G401 (cell line): ENCODE data around the gene SDHA. TPM values are rescaled to one million over a fixed set of nuclear protein-coding genes. Genes with fewer than 3 reads are reported as not detected.
"Not testable (repeated sequence)": the region's sequence is repeated elsewhere in the genome, so short reads cannot be mapped to it uniquely, and the experiment has no call there.

ENCODE experiments used
- DNase-seq: peaks from one replicate; pipeline ENCODE4 v3.0.0-alpha.2; 2015; ENCODE audit warnings: low spot score
- in situ Hi-C: cut with HindIII; loops from 2 replicates; pipeline ENCODE4 v1.10.0; 2016; ENCODE audit warnings: low sequenced_read_pairs, mixed read lengths
- total RNA-seq: library from RNA; depleted of rRNA; stranded (reverse); fragments of >200 nt; shearing (Covaris generic); gene quantifications from 2 replicates; pipeline ENCODE4 v1.2.3, GENCODE V29; 2014; rRNA removed

Gene SDHA
- 210 and 223 TPM in 2 replicates for total RNA-seq

DNA sequence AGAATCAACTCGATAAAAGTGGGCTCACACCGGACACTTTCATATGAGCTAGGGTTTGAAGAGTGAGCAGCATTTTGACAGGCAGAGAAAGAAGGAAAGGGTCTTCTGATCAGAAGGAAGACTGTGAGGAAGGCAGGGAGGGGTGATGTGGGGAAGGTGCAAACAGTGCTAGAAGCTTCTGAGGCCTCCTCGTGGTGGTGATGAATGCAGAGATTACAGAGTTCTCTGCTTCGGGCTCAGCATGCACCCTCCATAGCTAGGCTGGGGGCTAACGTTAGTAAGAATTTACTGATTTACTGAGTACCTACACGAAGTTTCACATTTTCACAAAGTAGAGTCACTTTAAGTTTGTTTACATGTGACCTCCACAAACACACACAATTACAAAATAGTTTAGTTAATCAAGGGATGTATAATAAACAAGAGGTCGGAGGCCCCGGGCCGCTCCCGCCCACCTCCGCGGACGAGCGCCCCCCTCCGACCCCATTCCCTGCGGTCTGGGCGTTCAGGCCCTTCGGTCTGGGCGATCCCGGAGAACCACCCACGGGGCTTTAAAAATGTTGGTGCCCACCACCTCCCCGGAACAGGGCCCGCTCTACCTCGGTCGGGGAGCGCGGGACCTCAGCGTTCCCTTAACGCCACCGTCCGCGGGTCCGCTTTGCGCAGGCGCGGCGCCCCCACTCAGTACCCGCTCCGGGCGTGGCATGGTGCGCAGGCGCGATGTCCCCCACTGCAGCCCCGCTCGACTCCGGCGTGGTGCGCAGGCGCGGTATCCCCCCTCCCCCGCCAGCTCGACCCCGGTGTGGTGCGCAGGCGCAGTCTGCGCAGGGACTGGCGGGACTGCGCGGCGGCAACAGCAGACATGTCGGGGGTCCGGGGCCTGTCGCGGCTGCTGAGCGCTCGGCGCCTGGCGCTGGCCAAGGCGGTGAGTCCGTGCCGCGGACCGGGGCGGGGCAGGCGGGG, at the start of gene SDHA, which contains the start of gene CCDC127:
SDHA (plus strand) TSS at position 827 of the 963 bp plus-strand sequence; CDS start at position 863, 36 bp downstream.
CCDC127 (minus strand) TSS at position 660 of the 963 bp plus-strand sequence. CDS start 1,304 bp downstream, outside the sequence.
- peak; percentile 88 for DNase-seq
- in situ Hi-C loops = not testable (repeated sequence)

DNA sequence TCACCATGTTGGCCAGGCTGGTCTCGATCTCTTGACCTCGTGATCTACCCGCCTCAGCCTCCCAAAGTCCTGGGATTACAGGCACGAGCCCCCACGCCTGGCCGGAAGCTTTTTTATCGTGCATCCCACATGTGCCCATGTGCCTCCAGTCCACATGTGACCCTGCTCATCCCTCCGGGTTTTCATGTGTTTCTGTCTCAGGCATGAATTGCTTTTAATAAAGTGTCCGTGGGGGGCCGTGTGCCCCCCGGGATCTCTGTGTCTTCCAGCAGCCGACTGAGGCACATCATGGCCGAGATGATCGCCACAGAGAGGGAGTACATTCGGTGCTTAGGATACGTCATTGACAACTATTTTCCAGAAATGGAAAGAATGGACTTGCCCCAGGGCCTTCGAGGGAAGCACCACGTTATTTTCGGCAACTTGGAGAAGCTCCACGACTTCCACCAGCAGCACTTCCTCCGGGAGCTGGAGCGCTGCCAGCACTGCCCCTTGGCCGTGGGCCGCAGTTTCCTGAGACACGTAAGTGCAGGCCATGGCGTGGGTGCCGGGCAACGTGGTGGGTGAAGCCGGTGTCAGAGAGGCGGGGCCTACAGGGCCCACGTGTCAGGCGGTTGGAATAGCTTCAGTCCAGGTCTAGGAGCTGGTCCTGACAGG, 48.9 kb upstream of the SDHA start:
- in situ Hi-C loops = no loop called here
- no peak for DNase-seq

DNA sequence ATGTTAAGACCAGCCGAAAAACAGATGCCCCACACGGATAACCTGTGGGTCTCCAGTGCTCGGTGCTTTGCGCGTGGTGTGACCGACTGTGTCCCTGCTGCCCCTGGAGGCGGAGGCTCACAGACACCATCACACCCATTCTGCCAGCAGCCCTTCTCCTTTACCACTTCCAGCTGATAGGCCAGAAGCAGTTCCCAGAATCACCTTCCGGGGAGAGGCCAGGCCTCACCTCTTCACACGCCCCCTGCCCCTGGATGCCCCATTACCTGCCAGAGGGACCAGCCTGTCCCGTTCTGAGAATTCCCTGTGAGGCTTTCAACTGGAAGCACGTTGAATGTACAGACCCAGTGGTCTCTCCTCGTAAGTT, 48.4 kb upstream of the SDHA start:
- no peak for DNase-seq
- in situ Hi-C loops = no loop called here

DNA sequence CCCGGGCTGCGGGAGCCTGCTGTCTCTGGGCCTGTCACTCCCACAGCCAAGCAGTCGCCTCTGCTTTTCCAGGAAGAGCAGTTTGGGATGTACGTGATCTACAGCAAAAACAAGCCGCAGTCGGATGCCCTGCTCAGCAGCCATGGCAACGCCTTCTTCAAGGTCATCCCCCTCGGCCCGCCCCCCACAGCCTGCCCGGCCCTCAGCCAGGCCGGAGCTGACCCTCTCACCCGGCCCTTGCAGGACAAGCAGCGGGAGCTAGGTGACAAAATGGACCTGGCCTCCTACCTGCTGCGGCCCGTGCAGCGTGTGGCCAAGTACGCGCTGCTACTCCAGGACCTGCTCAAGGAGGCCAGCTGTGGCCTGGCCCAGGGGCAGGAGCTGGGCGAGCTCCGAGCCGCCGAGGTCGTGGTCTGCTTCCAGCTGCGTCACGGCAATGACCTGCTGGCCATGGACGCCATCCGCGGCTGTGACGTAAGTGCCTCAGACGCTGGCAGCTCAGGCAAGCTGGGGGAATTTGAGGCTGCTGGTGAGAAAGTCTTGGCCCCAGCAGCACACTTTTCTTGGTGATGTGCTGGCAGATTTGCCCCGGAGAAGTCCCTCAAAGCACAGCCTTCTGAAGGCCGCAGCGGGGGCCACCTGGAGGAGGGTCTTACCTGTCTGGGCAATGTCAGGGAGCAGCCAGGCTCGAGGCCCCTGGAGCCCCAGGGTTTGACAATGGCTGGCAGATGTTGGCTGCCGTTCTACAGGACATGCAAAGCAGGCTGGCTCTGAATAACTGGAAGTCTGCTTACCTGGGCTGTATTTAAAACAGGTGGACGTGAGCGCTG, 46.9 kb upstream of the SDHA start:
- in situ Hi-C loops = no loop called here
- no peak for DNase-seq

DNA sequence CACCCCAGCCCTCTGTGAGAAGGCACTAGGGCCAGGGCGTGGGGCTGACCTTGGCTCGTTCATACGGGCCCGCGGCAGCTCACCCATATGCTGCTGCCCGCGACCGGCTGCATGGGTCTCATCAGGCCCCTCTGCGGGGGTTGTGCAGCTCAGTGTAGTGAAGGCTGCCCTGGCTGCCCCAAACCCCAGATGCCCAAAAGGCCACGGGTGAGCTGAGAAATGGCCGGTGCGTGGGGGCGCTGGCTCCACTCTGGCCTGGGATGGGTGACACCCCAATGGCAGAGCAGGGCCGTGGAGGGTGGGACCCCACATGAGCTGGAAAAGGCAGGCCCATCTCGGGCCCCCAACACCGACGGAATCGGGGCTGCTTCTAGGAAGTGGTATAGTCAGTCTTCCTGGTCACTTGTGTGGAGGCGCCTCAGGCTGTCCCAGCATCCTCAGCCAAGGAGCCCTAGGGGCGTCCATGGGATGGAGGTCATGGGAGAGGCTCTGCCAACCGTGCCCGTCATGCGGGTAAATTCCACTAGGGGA, 46.3 kb upstream of the SDHA start:
- no peak for DNase-seq

DNA sequence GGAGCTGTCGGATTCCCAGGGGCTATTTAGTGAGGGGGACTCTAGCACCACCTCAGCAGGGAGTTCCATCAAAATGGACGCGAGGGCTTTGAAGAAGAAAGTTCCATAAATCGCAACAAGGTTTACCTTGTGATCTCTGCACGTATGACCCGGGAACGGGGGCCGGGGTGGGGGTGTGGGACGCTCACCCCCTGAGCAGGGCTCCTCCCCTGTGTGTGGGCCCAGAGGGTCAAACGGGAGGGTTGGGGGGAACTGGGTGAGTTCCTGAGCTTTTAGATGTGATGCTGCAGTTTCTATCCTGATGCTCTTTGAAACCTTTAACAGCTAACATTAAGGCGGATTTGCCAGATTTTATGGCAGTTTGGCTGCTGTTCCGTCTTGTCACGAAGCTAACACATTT, 45.7 kb upstream of the SDHA start:
- no peak for DNase-seq
- in situ Hi-C loops = no loop called here

More for the DNA sequence above, 46.3 kb upstream of the SDHA start:
- in situ Hi-C loops = no loop called here

DNA sequence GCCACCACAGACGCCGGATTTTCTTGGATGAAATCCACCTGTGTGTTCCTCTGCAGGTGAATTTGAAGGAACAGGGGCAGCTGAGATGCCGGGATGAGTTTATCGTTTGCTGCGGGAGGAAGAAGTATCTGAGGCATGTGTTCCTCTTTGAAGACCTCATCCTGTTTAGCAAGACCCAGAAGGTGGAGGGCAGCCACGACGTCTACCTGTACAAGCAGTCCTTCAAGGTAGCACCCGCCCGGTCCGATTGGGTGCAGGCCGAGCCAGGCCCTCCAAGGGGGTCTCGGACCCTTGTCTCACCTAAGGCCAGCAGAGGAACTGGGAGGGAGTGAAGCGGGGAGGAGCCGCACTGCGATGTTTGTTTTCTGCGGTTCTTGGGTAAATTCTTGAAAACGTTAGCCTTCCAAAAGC, 45.3 kb upstream of the SDHA start:
- DNase-seq = no peak
- in situ Hi-C loops = no loop called here

DNA sequence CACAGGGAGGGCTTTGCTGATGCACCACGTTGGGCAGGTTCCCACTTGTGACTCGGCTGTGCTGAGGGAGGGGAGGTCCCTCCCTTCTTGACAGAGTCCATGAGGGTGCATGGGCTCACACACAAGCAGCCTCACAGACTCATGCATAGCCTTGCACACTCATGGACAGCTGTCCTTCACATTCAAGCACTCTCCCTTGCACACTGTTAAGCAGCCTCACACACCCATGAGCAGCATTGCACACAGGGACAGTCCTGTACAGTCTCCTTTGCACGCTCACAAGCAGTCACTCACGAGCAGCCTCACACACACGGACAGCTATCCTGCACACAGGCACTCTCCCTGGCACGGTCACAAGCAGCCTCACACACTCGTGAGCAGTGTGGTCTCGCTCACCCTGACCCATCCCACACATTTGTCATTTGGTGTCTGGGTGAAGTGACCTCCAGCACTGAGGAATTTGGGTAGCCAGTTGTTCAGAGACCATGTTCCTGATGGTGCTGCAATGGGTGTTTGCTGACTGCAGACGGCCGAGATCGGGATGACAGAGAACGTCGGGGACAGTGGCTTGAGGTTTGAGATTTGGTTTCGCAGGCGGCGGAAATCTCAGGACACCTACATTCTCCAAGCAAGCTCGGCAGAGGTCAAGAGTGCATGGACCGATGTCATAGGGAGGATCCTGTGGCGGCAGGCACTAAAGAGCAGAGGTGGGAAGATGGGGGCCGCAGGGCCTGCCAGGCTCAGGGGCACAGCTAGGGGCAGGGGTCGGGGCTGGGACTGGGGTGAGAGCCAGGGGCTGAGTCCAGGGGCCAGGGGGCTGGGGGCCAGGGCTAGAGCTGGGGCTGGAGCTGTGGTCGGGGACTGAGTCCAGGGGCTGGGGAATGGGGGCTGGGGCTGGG, 44.5 kb upstream of the SDHA start:
- DNase-seq = no peak
- in situ Hi-C loops = no loop called here

DNA sequence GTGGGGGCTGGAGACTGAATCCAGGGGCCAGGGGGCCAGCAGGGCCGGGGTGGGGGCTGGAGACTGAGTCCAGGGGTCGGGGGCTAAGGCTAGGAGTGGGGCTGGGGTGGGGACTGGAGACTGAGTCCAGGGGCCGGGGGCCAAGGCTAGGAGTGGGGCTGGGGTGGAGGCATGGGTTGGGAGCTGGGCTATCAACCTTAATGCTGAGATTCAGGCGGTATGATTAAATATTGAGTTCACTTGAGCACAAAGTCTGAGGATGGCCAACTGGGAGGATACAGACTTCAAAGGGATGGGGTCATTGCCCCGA, 43.9 kb upstream of the SDHA start:
- in situ Hi-C loops = no loop called here
- DNase-seq = no peak

DNA sequence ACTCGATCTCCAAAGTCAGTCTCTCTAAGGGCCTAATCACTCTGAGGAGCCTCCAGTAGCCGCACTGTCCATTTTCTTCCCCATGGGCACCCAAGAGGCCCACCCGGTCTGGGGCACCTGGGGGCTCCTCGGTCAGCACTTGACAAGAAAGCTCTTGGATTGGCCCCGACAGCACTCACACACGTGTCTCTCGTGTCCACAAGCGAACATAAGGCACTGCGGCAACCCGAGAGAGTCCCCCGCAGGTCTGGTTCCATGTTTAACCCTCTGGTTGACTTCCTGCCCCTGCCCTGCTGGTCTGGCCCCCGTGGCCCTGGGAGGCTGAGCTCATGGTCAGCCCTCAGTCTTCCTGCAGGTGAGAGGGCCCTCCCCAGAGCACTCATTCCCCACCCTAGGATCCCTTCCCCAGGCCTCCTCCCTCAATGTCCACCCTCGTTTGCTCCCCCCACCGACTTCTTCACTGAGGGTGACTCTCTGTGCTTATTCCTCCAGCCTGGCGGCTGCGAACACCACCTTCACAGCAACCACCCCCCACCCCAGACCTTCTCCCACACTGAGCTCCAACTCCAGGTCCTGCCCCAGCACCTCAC, 43.1 kb upstream of the SDHA start:
- no peak for DNase-seq
- in situ Hi-C loops = no loop called here

DNA sequence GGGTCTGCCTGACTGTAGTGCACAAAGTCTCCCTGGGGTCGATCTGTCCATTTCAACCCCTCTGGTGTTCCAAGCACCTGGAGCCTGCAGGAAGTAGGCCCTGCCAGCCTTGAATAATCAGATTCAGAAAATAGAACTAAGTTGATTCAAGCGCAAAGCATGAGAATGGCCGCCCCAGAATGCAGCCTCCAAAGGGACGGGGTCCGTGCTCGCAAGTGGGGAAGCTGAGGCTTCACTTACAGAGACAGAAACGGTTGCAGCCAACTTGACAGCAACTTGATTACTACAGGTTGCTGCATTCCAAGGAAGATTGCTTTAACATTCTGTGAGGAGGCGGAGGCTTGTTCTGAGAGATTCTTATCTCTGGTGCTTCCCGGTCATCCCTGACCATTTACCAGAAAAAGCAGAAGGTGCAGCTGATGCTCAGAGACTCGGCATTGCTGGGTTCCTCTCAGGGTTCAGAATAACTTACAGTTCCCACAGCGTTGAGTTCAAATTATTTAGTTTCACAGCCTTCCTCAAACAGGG, 41.8 kb upstream of the SDHA start:
- no peak for DNase-seq
- in situ Hi-C loops = no loop called here

DNA sequence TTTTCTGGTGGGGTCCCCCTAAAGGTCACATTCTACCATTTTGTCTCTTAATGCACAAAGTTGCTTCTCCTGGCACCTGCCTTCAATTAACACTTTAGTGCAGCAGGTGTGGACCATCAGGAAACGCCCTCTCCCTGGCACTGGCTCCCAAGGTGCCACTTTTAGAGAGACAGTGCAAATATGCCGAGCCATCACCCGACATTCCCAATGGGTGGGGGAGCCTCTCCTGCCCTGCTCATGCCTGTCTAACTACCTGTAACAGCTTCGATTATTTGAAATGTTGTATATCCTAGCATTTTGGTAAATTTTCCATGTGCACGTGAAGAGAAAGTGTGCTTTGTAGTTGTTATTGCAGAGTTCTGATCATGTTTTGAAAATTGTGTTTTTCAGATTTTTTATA, 40.0 kb upstream of the SDHA start:
- in situ Hi-C loops = no loop called here

DNA sequence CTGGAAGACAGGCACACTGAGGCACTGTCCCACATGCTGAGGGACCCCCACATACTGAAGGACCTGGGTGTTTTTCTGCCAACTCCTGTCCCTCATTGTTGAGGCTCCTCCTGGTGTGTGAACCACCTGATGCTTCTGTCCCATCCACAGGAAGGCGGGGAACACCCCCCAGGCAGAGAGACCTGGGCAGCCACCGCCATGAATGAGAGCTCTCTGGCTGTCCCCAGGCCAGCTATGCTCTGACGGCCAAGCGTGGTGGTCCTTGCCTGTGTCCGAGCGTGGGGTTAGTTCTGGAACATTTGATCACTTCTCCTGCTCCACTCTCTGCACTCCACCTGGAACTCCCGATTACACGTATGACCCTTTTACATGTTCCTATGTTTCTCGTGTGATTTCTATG, 38.7 kb upstream of the SDHA start:
- in situ Hi-C loops = no loop called here
- no peak for DNase-seq

More for the DNA sequence above, 40.0 kb upstream of the SDHA start:
- no peak for DNase-seq

DNA sequence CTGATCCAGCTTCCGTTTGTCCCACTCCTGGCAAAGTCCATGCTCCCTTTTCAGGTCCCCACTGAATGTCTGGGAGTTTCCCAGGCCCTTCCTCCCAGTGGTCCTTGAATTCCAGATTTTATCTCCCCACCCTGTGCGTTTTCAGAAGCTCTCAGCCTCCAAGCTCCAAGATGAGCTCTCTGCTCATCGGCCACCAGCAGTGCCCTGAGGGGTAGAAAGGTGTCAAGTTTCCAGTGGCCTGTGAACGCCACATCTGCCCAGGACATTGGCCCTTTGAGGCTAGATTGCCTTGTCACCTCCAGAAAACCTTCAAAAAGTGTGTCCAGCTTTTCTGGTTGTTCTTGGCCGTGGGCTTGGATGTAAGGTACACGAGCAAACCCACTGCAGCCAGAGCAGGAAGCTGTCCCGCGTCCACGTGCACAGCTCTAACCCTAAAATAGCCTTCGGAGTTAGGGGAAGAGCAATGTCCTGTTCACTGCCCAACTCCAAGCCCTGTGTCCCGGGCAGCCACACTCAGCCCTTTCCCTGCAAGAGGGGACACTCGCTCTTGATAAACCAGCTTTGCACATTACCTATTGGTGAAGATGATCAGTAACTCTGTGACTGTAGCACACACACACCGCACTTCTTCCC, 37.7 kb upstream of the SDHA start:
- no peak for DNase-seq
- in situ Hi-C loops = no loop called here

DNA sequence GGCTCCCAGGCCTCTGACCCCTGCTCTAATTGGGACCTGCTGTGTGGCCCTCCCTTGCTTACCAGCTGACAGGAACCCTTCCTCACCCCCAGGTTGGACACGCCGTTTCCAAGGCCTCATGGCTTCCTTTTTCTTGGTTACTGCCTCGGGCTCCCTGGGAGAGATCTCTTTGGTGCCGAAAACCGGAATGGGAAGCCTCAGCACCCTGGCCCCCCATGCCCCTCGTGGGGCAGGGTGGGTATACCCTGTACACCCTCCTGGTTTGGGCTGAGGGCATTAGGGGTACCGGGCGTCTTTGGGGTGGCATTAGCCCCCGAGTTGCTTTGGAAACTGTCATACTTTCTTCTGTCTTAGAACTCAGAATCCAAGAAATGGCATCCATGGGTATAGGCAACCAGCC, 37.0 kb upstream of the SDHA start:
- no peak for DNase-seq
- in situ Hi-C loops = no loop called here

DNA sequence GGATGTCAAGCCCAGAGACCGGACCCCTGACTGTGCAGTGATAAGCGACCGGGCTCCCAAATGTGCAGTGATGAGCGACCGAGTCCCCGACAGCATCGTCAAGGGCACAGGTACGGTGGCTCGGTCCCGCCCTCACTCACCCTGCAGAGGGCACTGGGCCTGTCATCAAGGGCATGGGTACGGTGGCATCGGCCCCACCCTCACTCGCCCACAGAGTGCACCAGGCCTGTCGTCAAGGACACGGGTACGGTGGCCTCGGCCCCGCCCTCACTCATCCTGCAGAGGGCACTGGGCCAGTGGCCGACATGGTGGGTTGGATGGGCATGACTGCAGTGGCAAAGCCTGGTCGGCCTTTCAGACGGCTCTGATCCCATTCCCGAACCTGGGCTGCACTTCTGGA, 36.6 kb upstream of the SDHA start:
- DNase-seq = no peak
- in situ Hi-C loops = no loop called here

DNA sequence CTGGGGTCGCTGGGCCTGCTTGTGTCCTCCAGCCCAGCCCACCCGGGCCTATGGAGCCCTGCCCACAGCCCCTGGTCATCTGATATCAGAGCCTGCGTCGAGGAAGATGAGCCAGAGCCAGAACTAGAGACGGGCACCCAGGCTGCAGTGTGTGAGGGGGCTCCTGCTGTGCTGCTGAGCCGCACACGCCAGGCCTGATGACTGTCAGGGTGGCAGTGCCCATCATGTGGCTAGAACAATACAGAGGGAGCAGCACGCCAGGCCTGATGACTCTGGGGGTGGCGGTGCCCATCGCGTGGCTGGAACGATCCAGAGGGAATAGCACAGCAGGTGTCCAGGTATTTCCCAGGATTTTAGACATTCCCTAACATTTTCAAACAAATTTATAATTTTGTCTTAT, 36.0 kb upstream of the SDHA start:
- no peak for DNase-seq
- in situ Hi-C loops = no loop called here
